Adrenal gland (tissue), 5 donors: Measurements from ENCODE around the gene BSND.

Experiments
- POLR2A ChIP-seq, 2 donors: fragments of 450-650 bp; IDR thresholded peaks; one replicate each; pipeline ENCODE4 v1.6.1; 2017; ENCODE audit warnings: antibody characterized with exemption in 2 of 2, mild to moderate bottlenecking in 2 of 2, moderate library complexity in 1 of 2
- TF ChIP-seq, protein P1 (sequence below), 6 experiments: fragments of 450-650 bp in 4 of 6; fragments of 200-600 bp in 2 of 6; sonication (generic) in 1 of 6; IDR thresholded peaks; 1 replicate in 5 of 6; 2 replicates in 1 of 6; pipeline versions ENCODE4 v1.5.1 to v1.8.0; 2016 to 2021; ENCODE audit warnings: antibody characterized with exemption in 6 of 6, mild to moderate bottlenecking in 2 of 6, moderate library complexity in 1 of 6
- donor health status: DM: no; HTN: no; CAD: no.

DNA sequence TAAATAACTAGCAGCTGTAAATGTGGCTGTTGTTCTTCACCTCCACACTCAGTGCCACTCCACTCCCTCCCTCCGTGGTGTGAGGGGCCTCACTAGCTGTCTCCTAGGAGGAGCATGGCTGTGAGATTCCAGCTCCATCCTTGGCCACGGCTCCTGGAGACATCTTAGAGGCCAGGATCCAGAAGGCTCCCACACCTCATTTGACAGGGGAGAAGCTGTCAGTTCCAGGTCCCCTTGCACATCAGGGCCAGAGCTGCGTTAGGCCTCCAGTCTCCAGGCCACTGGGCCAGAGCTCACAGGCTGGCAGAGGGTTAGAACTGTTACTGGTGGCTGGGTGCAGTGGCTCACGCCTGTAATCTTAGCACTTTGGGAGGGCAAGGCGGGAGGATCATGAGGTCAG lies 55.7 kb downstream of the BSND start:
- TF ChIP-seq, protein P1, sequence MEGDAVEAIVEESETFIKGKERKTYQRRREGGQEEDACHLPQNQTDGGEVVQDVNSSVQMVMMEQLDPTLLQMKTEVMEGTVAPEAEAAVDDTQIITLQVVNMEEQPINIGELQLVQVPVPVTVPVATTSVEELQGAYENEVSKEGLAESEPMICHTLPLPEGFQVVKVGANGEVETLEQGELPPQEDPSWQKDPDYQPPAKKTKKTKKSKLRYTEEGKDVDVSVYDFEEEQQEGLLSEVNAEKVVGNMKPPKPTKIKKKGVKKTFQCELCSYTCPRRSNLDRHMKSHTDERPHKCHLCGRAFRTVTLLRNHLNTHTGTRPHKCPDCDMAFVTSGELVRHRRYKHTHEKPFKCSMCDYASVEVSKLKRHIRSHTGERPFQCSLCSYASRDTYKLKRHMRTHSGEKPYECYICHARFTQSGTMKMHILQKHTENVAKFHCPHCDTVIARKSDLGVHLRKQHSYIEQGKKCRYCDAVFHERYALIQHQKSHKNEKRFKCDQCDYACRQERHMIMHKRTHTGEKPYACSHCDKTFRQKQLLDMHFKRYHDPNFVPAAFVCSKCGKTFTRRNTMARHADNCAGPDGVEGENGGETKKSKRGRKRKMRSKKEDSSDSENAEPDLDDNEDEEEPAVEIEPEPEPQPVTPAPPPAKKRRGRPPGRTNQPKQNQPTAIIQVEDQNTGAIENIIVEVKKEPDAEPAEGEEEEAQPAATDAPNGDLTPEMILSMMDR (IDR thresholded peaks at IDR 0.05) = no peak
- no peak for TF ChIP-seq POLR2A (IDR thresholded peaks at IDR 0.05)
